GM18498 (cell line): ENCODE results near the gene EEIG2.
A peak's percentile ranks its signal among the peaks of the same experiment; 100 is the strongest.
"Not testable (repeated sequence)": the region's sequence is repeated elsewhere in the genome, so short reads cannot be mapped to it uniquely, and the experiment has no call there.

ENCODE experiments used
- ATAC-seq: cut with Tn5 transposase; IDR thresholded peaks from one replicate; pipeline ENCODE4 v1.9.1; 2021; ENCODE audit warnings: mild to moderate bottlenecking, moderate library complexity; ENCODE audit not compliant: unreplicated experiment

The EEIG2 gene

GRCh38 chr1:108559215-108560186, at the start of gene EEIG2:
Gene EEIG2, plus strand, starts transcription at chr1:108560100. Its CDS starts 329 bp downstream, at chr1:108560429.
- ATAC-seq = peak; percentile 82

- no peak for ATAC-seq
Observed at GRCh38 chr1:108511764-108512163, 48.1 kb upstream of the EEIG2 start.

- ATAC-seq = peak; percentile 69
Observed at GRCh38 chr1:108512239-108513043, 47.5 kb upstream of the EEIG2 start.

DNA sequence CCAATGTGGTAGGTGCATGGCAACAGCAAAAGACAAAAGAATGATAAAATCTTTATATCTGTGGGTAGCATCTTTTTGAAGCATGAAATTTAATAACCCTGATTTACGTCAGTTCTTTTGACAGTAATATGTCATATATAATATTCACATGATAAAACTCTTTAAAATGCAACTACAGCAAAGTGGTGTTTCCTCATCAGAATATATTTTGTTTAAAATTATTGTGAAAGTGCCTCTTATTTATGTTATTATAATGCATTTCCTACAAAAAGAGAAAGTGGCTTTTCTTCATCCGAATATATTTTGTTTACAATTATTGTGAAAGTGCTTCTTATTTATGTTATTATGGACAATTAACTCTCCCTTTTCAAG, 46.9 kb upstream of the EEIG2 start:
- ATAC-seq = no peak

- ATAC-seq = not testable (repeated sequence)
Observed at GRCh38 chr1:108513914-108514313, 46.0 kb upstream of the EEIG2 start.

GRCh38 chr1:108517301-108517897, 42.5 kb upstream of the EEIG2 start:
- not testable (repeated sequence) for ATAC-seq

DNA sequence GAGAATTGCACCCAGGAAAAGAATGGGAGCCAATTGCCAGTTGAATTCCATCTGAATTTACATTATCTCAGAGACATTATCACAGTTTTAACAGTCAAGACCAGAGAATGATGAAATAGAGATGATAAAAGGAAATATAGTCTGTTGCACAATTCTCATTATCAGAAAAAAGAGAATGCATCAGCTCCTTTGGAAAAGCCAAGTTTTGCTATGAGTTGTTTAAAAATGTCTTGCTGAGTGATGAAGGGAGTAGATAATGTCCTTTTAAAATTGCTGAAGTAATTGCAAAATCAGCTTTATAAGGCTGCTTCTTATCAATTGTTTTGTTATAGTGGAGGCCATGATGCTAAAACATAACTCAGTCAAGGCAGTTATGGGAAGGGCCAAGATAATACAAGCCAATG, 37.9 kb upstream of the EEIG2 start:
- ATAC-seq = no peak

DNA sequence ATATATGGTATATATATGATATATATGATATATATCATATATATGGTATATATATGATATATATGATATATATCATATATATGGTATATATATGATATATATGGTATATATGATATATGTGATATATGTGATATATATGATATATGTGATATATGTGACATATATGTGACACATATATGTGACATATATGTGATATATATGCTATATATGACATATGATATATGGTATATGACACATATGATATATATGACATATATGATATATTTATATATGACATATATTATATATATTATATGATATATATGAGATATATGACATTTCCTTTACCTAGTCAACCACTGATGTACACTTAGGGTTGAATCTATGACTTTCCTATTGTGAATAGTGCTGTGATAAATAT, 36.1 kb upstream of the EEIG2 start:
- ATAC-seq = no peak

DNA sequence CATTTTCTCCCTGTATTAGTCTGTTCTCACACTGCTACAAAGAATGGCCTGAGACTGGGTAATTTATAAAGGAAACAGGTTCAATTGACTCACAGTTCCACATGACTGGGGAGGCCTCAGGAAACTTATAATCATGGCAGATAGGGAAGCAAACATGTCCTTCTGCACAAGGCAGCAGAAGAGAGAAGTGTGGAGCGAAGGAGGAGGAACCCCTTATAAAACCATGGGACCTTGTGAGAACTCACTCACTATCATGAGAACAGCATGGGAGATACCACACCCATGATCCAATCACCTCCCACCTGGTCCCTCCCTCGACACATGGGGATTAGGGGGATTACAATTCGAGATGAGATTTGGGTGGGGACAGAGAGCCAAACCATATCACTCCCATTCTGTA, 35.2 kb upstream of the EEIG2 start:
- ATAC-seq = no peak

DNA sequence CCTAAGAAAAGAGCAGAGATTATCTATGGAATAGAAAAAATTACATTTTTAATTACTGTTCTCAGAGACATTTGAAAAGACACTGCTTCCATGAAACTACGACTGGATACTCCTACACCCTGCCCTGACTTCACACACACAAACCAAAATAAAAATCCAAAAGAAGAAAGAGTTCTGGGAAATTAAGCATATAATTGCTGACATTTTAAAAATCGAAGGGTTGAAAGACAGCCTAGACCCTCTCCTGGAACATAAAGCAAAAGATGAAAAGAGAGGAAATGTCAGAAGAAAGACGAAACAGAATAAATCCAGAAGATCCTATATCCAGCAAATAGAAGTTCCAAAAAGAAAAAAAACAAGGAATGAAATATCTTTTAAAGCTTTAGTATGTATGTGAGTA, 32.8 kb upstream of the EEIG2 start:
- no peak for ATAC-seq

GRCh38 chr1:108527837-108528236, 32.1 kb upstream of the EEIG2 start:
- no peak for ATAC-seq

GRCh38 chr1:108531444-108531843, 28.5 kb upstream of the EEIG2 start:
- no peak for ATAC-seq

- ATAC-seq = no peak
Observed at GRCh38 chr1:108532730-108533129, 27.2 kb upstream of the EEIG2 start.

GRCh38 chr1:108533351-108534083, 26.4 kb upstream of the EEIG2 start:
- ATAC-seq = peak; percentile 62

- no peak for ATAC-seq
Observed at GRCh38 chr1:108534759-108535158, 25.1 kb upstream of the EEIG2 start.

- ATAC-seq = not testable (repeated sequence)
Observed at GRCh38 chr1:108535315-108535897, 24.5 kb upstream of the EEIG2 start.

DNA sequence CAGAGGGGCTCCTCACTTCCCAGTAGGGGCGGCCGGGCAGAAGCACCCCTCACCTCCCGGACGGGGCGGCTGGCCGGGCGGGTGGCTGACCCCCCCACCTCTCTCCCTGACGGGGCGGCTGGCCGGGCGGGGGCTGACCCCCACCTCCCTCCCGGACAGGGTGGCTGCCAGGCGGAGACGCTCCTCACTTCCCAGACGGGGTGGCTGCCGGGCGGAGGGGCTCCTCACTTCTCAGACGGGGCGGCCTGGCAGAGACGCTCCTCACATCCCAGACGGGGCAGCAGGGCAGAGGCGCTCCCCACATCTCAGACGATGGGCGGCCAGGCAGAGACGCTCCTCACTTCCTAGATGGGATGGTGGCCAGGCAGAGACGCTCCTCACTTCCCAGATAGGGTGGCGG, 23.9 kb upstream of the EEIG2 start:
- not testable (repeated sequence) for ATAC-seq

- ATAC-seq = not testable (repeated sequence)
Observed at GRCh38 chr1:108536791-108537190, 23.1 kb upstream of the EEIG2 start.

GRCh38 chr1:108537976-108538375, 21.9 kb upstream of the EEIG2 start:
- ATAC-seq = peak; percentile 63

- no peak for ATAC-seq
Observed at GRCh38 chr1:108540977-108541376, 18.9 kb upstream of the EEIG2 start.
